ENCODE data around the gene GGA2. TPM values are rescaled to one million over a fixed set of nuclear protein-coding genes. Genes with fewer than 3 reads are reported as not detected.

GGA2 gene
- total RNA-seq, 1 experiment from 2014 or later: 92.7 TPM

DNA sequence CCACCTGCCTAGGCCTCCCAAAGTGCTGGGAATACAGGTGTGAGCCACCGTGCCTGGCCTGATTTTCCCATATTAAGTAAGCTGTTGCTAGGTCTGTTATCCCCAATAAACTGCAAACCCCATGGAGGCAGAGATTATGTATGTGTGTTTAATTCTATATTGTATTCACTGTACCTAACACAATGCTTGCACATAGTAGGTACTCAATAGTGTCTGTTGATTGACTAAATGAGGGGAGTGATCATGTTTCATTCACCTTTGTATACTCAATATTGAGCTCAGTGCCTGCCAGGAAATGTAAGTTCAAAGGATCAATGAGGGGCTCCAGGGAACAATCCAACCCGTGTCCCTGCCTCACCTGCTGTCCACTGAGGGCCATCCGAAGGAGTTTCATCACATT lies 14.6 kb upstream of the GGA2 start:
- intact Hi-C loops (cut with micrococcal nuclease; ENCODE audit: unreplicated experiment): no loop called here
- H3K4me3 Mint-ChIP-seq (ENCODE audit: unreplicated experiment): no peak overlapping the region
- no peak for DNase-seq
- POLR2A ChIA-PET: no interaction called here
- no peaks in the 10 kb centered on the region for H3K9me3 Mint-ChIP-seq (ENCODE audit: unreplicated experiment)
- H3K4me1 ChIP-seq: no peaks in the 10 kb centered on the region
- H3K27me3 Mint-ChIP-seq (ENCODE audit: insufficient read depth, unreplicated experiment): no peaks in the 10 kb centered on the region
- no peaks in the 10 kb centered on the region for H3K4me1 Mint-ChIP-seq (ENCODE audit: low read depth, unreplicated experiment)
- CTCF ChIA-PET: no interaction called here
- no peak overlapping the region for H3K27ac Mint-ChIP-seq (ENCODE audit: unreplicated experiment)
- H3K4me3 ChIP-seq (ENCODE audit: low read depth, low read length): no peak overlapping the region
- H3K27me3 ChIP-seq (replicated peaks; ENCODE audit: control insufficient read depth, insufficient read depth, low read length): no peaks in the 10 kb centered on the region
- H3K36me3 Mint-ChIP-seq (ENCODE audit: insufficient read depth, unreplicated experiment): peaks cover 34% of the 10 kb centered on the region
- no TSS peak for BruUV-seq (replicated peaks)
- peaks cover 1% of the 10 kb centered on the region; the same call in 1 of the 2 replicates for H3K36me3 ChIP-seq (ENCODE audit: control insufficient read depth, insufficient read depth, low read length)
- H3K9me3 ChIP-seq: no peaks in the 10 kb centered on the region
- TF ChIP-seq, protein P1, sequence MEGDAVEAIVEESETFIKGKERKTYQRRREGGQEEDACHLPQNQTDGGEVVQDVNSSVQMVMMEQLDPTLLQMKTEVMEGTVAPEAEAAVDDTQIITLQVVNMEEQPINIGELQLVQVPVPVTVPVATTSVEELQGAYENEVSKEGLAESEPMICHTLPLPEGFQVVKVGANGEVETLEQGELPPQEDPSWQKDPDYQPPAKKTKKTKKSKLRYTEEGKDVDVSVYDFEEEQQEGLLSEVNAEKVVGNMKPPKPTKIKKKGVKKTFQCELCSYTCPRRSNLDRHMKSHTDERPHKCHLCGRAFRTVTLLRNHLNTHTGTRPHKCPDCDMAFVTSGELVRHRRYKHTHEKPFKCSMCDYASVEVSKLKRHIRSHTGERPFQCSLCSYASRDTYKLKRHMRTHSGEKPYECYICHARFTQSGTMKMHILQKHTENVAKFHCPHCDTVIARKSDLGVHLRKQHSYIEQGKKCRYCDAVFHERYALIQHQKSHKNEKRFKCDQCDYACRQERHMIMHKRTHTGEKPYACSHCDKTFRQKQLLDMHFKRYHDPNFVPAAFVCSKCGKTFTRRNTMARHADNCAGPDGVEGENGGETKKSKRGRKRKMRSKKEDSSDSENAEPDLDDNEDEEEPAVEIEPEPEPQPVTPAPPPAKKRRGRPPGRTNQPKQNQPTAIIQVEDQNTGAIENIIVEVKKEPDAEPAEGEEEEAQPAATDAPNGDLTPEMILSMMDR (IDR thresholded peaks at IDR 0.05; ENCODE audit: insufficient read depth in 1 of 2, low read depth in 1 of 2, low read length in 1 of 2, severe bottlenecking in 1 of 2, unreplicated experiment in 1 of 2): no peak

DNA sequence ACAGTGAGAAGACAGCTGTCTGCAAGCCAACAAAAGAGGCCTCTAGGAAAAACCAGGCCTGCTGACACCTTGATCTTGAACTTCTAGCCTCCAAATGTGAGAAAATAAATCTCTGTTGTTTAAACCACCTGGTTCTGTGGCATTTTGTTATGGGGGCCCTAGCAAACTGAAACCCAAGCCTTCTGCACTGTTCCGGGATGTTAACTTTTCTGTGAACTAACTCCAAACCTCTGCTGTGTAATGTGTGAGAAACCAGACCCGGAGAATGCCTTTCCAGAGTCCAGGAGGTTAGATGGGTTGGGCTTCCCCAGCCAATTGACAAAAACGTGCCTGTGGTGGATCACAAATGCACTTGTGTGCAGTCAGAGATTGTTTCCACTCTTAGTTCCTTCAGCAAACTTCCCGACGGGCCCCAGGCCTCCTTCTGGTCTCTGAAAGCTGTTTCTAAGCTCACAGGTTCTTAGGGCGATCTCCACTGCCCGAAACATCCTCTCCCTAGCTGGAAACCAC lies 13.6 kb upstream of the GGA2 start:
- Mint-ChIP-seq H3K36me3 (ENCODE audit: insufficient read depth, unreplicated experiment) (peaks cover 43% of the 10 kb centered on the region), H3K27me3 (ENCODE audit: insufficient read depth, unreplicated experiment) (no peaks in the 10 kb centered on the region), H3K4me1 (ENCODE audit: low read depth, unreplicated experiment) (no peaks in the 10 kb centered on the region), H3K4me3 (ENCODE audit: unreplicated experiment) (no peak overlapping the region), H3K9me3 (ENCODE audit: unreplicated experiment) (no peaks in the 10 kb centered on the region), H3K27ac (ENCODE audit: unreplicated experiment) (no peak overlapping the region)
- no peak for DNase-seq
- H3K36me3 ChIP-seq (ENCODE audit: control insufficient read depth, insufficient read depth, low read length): peaks cover 1% of the 10 kb centered on the region; the same call in 1 of the 2 replicates
- intact Hi-C loops (cut with micrococcal nuclease; ENCODE audit: unreplicated experiment): no loop called here
- POLR2A ChIA-PET: no interaction called here
- H3K9me3 ChIP-seq: no peaks in the 10 kb centered on the region
- BruUV-seq (replicated peaks): no TSS peak
- TF ChIP-seq, protein P1 (IDR thresholded peaks at IDR 0.05; ENCODE audit: insufficient read depth in 1 of 2, low read depth in 1 of 2, low read length in 1 of 2, severe bottlenecking in 1 of 2, unreplicated experiment in 1 of 2): no peak
- no peaks in the 10 kb centered on the region for H3K4me1 ChIP-seq
- H3K27me3 ChIP-seq (replicated peaks; ENCODE audit: control insufficient read depth, insufficient read depth, low read length): no peaks in the 10 kb centered on the region
- CTCF ChIA-PET: no interaction called here
- H3K4me3 ChIP-seq (ENCODE audit: low read depth, low read length): no peak overlapping the region

DNA sequence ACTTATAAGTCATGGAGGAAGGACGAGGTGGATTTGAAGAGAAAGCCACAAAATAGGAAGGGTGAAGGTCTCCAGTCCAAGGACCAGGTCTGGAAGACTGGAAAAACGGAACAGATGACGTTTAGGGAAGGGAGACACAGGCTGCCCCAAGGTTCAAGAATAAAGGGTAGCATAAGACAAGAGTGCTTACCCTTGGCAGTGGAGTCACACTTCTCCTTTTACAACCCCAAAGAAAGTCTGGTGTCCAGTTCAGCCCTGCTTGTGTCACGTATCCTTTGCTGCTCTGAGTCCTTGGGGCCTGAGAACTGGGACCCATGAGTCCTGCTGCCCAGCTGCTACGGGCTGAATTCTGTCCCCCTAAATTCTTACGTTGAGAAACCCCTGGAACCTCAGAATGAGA lies 13.0 kb upstream of the GGA2 start:
- H3K27ac Mint-ChIP-seq (ENCODE audit: unreplicated experiment): no peak overlapping the region
- no peaks in the 10 kb centered on the region for H3K27me3 Mint-ChIP-seq (ENCODE audit: insufficient read depth, unreplicated experiment)
- intact Hi-C loops (cut with micrococcal nuclease; ENCODE audit: unreplicated experiment): no loop called here
- no peak overlapping the region for H3K4me3 Mint-ChIP-seq (ENCODE audit: unreplicated experiment)
- H3K9me3 ChIP-seq: no peaks in the 10 kb centered on the region
- H3K36me3 Mint-ChIP-seq (ENCODE audit: insufficient read depth, unreplicated experiment): peaks cover 48% of the 10 kb centered on the region
- ChIA-PET POLR2A (no interaction called here), CTCF (no interaction called here)
- H3K4me1 Mint-ChIP-seq (ENCODE audit: low read depth, unreplicated experiment): no peaks in the 10 kb centered on the region
- no peaks in the 10 kb centered on the region for H3K4me1 ChIP-seq
- BruUV-seq (replicated peaks): no TSS peak
- DNase-seq: no peak
- TF ChIP-seq, protein P1 (IDR thresholded peaks at IDR 0.05; ENCODE audit: insufficient read depth in 1 of 2, low read depth in 1 of 2, low read length in 1 of 2, severe bottlenecking in 1 of 2, unreplicated experiment in 1 of 2): no peak
- no peaks in the 10 kb centered on the region for H3K9me3 Mint-ChIP-seq (ENCODE audit: unreplicated experiment)
- no peak overlapping the region for H3K4me3 ChIP-seq (ENCODE audit: low read depth, low read length)
- H3K27me3 ChIP-seq (replicated peaks; ENCODE audit: control insufficient read depth, insufficient read depth, low read length): no peaks in the 10 kb centered on the region
- peaks cover 1% of the 10 kb centered on the region; the same call in 1 of the 2 replicates for H3K36me3 ChIP-seq (ENCODE audit: control insufficient read depth, insufficient read depth, low read length)
